VCaP (cell line): Measurements from ENCODE around the gene SPEF2.

ENCODE experiments used
- H3K27ac ChIP-seq: fragments of 450-650 bp; 2 replicates; pipeline ENCODE4 v1.5.1; 2017
- CTCF ChIP-seq: fragments of 450-650 bp; conservative IDR thresholded peaks from 2 replicates; pipeline ENCODE4 v1.5.1; 2017; ENCODE audit warnings: mild to moderate bottlenecking, moderate library complexity

Gene SPEF2

GRCh38 chr5:35820735-35821134, 203.1 kb downstream of the SPEF2 start:
- no peak overlapping the region for H3K27ac ChIP-seq
- no peak for TF ChIP-seq CTCF

- TF ChIP-seq CTCF = no peak
- H3K27ac ChIP-seq = no peak overlapping the region
Observed at GRCh38 chr5:35821513-35821912, 203.8 kb downstream of the SPEF2 start.

GRCh38 chr5:35822511-35822910, 204.8 kb downstream of the SPEF2 start:
- no peak for TF ChIP-seq CTCF
- no peak overlapping the region for H3K27ac ChIP-seq

GRCh38 chr5:35823347-35824098, 205.9 kb downstream of the SPEF2 start:
- TF ChIP-seq CTCF = no peak
- H3K27ac ChIP-seq = no peak overlapping the region

- no peak overlapping the region for H3K27ac ChIP-seq
- TF ChIP-seq CTCF = no peak
Observed at GRCh38 chr5:35826056-35826455, 208.4 kb downstream of the SPEF2 start.

- H3K27ac ChIP-seq = no peak overlapping the region
- no peak for TF ChIP-seq CTCF
Observed at GRCh38 chr5:35826554-35826953, 208.9 kb downstream of the SPEF2 start.

- no peak overlapping the region for H3K27ac ChIP-seq
- no peak for TF ChIP-seq CTCF
Observed at GRCh38 chr5:35828082-35828598, 210.5 kb downstream of the SPEF2 start.
